ENCODE measurements around the gene ABHD14A.
A peak's percentile ranks its signal among the peaks of the same experiment; 100 is the strongest.
"Not testable (repeated sequence)": the region's sequence is repeated elsewhere in the genome, so short reads cannot be mapped to it uniquely, and the experiment has no call there.

The ABHD14A gene

DNA sequence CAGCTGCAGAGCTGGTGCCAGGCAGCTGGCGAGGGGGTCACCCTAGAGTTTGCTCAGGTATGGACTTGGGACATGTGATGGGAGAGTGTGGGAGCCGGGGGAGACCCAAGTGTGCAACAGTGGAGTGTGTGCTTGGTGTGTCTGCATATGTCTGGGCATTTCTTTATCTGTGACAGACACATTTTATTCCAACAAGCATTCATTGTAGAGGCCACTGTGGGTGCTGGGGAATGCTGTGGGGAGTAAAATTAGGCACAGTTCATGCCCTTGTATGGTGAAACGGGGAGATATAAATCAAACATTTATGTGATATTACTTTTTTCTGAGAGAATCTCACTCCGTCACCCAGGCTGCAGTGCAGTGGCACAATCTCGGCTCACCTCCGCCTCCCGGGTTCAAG lies 12.7 kb downstream of the ABHD14A start:
- no peak for DNase-seq (ENCODE audit: low read depth)
- TF ChIP-seq, protein P1, sequence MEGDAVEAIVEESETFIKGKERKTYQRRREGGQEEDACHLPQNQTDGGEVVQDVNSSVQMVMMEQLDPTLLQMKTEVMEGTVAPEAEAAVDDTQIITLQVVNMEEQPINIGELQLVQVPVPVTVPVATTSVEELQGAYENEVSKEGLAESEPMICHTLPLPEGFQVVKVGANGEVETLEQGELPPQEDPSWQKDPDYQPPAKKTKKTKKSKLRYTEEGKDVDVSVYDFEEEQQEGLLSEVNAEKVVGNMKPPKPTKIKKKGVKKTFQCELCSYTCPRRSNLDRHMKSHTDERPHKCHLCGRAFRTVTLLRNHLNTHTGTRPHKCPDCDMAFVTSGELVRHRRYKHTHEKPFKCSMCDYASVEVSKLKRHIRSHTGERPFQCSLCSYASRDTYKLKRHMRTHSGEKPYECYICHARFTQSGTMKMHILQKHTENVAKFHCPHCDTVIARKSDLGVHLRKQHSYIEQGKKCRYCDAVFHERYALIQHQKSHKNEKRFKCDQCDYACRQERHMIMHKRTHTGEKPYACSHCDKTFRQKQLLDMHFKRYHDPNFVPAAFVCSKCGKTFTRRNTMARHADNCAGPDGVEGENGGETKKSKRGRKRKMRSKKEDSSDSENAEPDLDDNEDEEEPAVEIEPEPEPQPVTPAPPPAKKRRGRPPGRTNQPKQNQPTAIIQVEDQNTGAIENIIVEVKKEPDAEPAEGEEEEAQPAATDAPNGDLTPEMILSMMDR (conservative IDR thresholded peaks at IDR 0.05; ENCODE audit: control insufficient read depth, insufficient read depth, low read depth, low read length): no peak
- no peak overlapping the region for H3K4me3 ChIP-seq (ENCODE audit: control insufficient read depth, low read depth, low read length)

DNA sequence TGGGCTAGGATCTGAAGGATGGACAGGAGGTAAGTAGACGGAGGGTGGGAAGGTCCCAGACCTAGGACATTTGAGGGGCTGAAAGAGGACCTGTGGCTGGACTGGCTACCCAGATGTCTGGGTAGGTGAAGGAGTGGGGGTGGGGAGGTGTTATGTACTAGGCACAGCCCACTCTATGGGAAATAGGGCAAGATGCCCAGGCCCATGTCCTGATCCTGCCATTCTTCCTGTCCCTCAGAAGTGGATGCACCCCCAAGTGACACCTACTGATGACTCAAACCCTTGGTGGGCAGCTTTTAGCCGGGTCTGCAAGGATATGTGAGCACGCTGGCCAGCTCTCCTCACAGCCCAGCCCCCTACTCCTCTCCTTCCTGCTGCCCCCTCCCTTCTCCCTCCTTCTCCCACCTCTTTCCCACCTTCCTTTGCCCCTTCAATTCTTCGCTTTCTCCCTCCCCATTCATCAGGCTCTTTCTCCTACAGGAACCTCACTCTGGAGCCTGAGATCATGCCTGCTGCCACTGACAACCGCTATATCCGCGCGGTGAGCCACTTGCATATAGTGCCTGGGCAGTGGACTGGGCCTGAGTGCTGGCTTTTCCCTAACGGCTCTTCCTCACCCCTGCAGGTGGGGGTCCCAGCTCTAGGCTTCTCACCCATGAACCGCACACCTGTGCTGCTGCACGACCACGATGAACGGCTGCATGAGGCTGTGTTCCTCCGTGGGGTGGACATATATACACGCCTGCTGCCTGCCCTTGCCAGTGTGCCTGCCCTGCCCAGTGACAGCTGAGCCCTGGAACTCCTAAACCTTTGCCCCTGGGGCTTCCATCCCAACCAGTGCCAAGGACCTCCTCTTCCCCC lies 13.7 kb downstream of the ABHD14A start:
- H3K4me3 ChIP-seq (ENCODE audit: control insufficient read depth, low read depth, low read length): no peak overlapping the region
- TF ChIP-seq, protein P1 (conservative IDR thresholded peaks at IDR 0.05; ENCODE audit: control insufficient read depth, insufficient read depth, low read depth, low read length): no peak
- no peak for DNase-seq (ENCODE audit: low read depth)

DNA sequence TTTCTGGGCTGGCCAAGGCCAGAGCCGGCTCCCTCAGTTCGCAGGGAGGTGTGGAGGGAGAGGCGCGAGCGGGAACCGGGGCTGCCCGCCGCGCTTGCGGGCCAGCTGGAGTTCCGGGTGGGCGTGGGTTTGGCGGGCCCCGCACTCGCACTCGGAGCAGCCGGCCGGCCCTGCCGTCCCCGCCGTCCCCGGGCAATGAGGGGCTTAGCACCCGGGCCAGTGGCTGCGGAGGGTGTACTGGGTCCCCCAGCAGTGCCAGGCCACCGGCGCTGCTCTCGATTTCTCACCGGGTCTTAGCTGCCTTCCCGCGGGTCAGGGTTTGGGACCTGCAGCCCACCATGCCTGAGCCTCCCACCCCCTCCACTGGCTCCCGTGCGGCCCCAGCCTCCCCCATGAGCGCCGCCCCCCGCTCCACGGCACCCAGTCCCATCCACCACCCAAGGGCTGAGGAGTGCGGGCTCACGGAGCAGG lies 15.7 kb downstream of the ABHD14A start:
- not testable (repeated sequence) for H3K4me3 ChIP-seq (ENCODE audit: control insufficient read depth, low read depth, low read length)

DNA sequence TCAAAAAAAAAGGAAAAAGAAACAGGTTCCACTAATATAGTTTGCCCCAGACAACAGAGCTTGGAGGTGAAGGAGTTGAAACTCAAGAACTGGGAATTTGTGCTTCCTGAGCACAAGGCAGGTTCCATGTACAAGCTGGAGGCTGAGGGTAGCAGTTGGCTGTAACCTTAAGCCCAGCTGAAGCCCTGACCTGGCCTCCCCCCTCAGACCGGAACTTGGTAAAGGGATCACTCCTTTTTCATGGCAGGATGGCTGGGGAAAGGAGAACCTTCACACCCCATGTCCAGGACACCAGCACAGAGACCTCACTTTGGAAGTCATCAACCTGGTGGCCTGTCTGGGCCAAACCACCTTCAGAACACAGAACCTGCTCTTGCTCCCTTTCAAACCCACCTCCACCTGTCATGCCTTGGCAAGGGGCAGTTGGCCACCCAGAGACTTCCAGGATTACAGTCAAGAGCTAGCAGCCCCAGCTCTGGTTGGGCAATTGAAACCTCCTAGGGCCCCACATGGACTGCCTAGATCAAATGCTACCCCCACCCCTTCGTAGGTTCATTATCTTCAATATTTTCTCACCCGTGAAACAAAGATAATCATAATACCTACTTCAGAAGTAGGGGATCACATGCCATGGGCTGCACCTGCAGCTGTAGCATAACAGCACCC lies 17.3 kb downstream of the ABHD14A start:
- TF ChIP-seq, protein P1 (conservative IDR thresholded peaks at IDR 0.05; ENCODE audit: control insufficient read depth, insufficient read depth, low read depth, low read length): no peak
- no peak for DNase-seq (ENCODE audit: low read depth)
- no peak overlapping the region for H3K4me3 ChIP-seq (ENCODE audit: control insufficient read depth, low read depth, low read length)

More for the DNA sequence above, 15.7 kb downstream of the ABHD14A start:
- not testable (repeated sequence) for DNase-seq (ENCODE audit: low read depth)

DNA sequence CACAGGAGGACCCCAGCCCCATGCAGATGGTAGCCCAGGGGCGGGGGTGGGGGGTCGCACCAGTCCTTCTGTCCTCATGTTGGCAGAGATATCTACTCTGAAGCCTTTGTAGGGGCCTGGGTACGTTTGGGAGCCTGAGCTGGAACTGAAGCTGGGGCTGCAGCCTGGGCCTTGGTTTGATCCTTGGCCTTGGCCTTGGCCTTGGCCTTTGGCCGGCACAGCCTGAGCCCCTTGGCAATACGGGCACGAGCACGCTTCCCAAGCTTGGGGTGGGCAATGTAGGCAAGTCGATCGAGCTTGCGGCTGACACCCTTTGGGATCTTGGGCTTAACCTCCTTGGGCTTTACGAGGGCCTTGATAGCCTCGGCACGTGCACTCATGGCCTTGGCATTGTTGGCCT lies 18.8 kb downstream of the ABHD14A start:
- H3K4me3 ChIP-seq (ENCODE audit: control insufficient read depth, low read depth, low read length); DNase-seq (ENCODE audit: low read depth): not testable (repeated sequence)

DNA sequence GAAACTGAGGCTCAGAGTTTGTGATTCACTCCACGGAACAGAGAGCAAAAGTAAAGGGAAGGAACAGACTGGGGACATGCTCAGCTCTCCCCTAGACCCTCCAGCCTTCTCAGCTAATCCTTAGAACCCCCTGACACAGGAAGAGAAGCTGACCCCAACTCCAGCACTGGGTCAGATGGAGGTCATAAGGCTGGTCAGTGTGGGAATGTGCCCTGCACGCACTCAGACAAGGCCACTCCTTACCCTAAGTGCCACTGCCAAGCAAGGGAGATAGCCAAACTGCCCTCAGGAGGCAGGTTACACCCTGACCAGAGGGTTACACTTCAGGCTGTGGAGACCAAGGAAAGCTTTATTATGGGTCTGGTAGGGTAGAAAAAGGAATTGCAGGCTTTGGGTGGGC lies 19.7 kb downstream of the ABHD14A start:
- TF ChIP-seq, protein P1 (conservative IDR thresholded peaks at IDR 0.05; ENCODE audit: control insufficient read depth, insufficient read depth, low read depth, low read length): no peak
- H3K4me3 ChIP-seq (ENCODE audit: control insufficient read depth, low read depth, low read length): peak overlapping the region; percentile 100
- DNase-seq (ENCODE audit: low read depth): no peak

DNA sequence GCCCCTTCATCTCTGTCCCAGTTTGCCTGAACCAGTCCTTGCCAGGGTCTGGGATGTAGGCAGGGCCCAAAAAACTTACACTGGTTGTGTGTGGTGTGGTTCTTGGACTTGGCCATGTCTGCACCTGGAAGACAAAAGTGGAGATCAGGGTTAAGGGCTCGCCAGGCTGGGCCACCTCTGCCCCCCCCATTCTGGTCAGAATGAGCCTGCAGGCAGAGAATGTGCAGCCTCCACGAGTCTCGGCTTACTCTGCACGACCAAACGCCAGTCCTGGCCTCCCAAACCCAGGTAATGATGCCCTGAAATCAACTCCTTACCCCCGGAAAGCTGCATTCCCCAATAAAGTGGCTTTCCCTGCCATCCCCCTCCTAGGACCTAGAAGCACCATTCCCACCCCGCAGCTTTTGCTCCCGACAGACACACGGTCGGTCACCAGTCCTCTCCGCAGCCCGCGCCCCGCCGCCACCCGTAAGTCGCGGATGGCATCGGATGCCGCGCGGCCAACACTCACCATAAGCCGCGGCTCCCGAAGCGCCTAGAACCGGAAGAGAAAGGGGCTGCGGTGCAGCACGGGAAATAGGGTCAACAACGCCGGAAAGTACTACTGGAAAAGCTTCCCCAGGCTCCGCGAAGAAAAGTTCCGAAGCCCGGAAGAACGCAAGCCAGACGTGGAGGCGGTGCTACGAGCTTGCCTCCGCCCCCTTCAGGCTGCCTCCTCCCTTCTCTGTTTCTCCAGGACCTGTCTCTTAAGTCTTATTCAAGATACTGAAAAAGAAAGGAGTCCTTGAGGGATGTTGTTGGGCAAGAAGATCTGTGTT lies 20.7 kb downstream of the ABHD14A start, which contains the start of gene RPL29:
Gene RPL29 (minus strand): TSS at position 550 of the 818 bp plus-strand sequence. CDS start 434 bp downstream, at position 116.
- peak within 1 kb of the TSS; percentile 100 for H3K4me3 ChIP-seq (ENCODE audit: control insufficient read depth, low read depth, low read length)
- peak; percentile 95 for DNase-seq (ENCODE audit: low read depth)
- TF ChIP-seq, protein P1 (conservative IDR thresholded peaks at IDR 0.05; ENCODE audit: control insufficient read depth, insufficient read depth, low read depth, low read length): no peak
